Gastroesophageal sphincter (tissue), 4 donors: Measurements from ENCODE around the gene NAP1L4. TPM values are rescaled to one million over a fixed set of nuclear protein-coding genes. Genes with fewer than 3 reads are reported as not detected.
A peak's percentile ranks its signal among the peaks of the same experiment; 100 is the strongest.

ENCODE experiments used
- ATAC-seq: fragments of 150-250 bp; one replicate; pipeline ENCODE4 v1.9.1; 2016; ENCODE audit warnings: mild to moderate bottlenecking, moderate library complexity
- H3K27ac ChIP-seq, 4 donors: fragments of 200-600 bp; sonication (generic) in 3 of 4; 1 replicate in 3 of 4; 2 replicates in 1 of 4; pipeline ENCODE4 v1.5.1; 2016 to 2019
- H3K27me3 ChIP-seq: fragments of 200-600 bp; sonication (generic); one replicate; pipeline ENCODE4 v1.5.1; 2019
- H3K36me3 ChIP-seq, 2 donors: fragments of 200-600 bp; sonication (generic); one replicate each; pipeline ENCODE4 v1.5.1; 2019; ENCODE audit warnings: control low read depth in 1 of 2
- H3K4me1 ChIP-seq, 3 donors: fragments of 200-600 bp; sonication (generic); 1 replicate in 2 of 3; 2 replicates in 1 of 3; pipeline ENCODE4 v1.5.1; 2016 to 2019; ENCODE audit warnings: control low read depth in 2 of 3
- H3K4me3 ChIP-seq, 2 donors: fragments of 200-600 bp; sonication (generic); one replicate each; pipeline ENCODE4 v1.5.1; 2019; ENCODE audit warnings: mild to moderate bottlenecking in 1 of 2, moderate library complexity in 1 of 2
- H3K9me3 ChIP-seq, 3 donors: fragments of 200-600 bp; sonication (generic); one replicate each; pipeline ENCODE4 v1.5.1; 2017 to 2019; ENCODE audit warnings: control low read depth in 2 of 3
- EP300 ChIP-seq: sonication (generic); formaldehyde crosslinking; IDR thresholded peaks from one replicate; pipeline ENCODE4 v1.6.1; 2017; ENCODE audit warnings: antibody characterized with exemption, mild to moderate bottlenecking
- POLR2A ChIP-seq, 2 donors: fragments of 450-650 bp; IDR thresholded peaks; one replicate each; pipeline ENCODE4 v1.6.1; 2017; ENCODE audit warnings: antibody characterized with exemption in 2 of 2, mild to moderate bottlenecking in 2 of 2, moderate library complexity in 1 of 2
- POLR2AphosphoS5 ChIP-seq: sonication (generic); formaldehyde crosslinking; IDR thresholded peaks from one replicate; pipeline ENCODE4 v1.6.1; 2017; ENCODE audit warnings: antibody characterized with exemption
- WGBS, 2 donors: methylation state at CpG; one replicate each; pipeline ENCODE4 v1.1.5; 2018; ENCODE audit warnings: low coverage in 1 of 2; 5-methylcytosine and 5-hydroxymethylcytosine counted together
- total RNA-seq, 4 donors: library from RNA; depleted of rRNA; stranded (reverse); fragments of >200 nt; gene quantifications; one replicate each; pipeline ENCODE4 v1.1.0, GENCODE V29; 2016
- TF ChIP-seq, protein P1 (sequence below), 4 experiments: fragments of 200-600 bp in 2 of 4; fragments of 450-650 bp in 2 of 4; sonication (generic) in 1 of 4; IDR thresholded peaks; one replicate each; pipeline ENCODE4 v1.5.1; 2017 to 2019; ENCODE audit warnings: antibody characterized with exemption in 4 of 4, mild to moderate bottlenecking in 2 of 4, moderate library complexity in 2 of 4

NAP1L4 gene
- total RNA-seq, 4 donors from 2014 or later: 107 to 175 (median 137) TPM

DNA sequence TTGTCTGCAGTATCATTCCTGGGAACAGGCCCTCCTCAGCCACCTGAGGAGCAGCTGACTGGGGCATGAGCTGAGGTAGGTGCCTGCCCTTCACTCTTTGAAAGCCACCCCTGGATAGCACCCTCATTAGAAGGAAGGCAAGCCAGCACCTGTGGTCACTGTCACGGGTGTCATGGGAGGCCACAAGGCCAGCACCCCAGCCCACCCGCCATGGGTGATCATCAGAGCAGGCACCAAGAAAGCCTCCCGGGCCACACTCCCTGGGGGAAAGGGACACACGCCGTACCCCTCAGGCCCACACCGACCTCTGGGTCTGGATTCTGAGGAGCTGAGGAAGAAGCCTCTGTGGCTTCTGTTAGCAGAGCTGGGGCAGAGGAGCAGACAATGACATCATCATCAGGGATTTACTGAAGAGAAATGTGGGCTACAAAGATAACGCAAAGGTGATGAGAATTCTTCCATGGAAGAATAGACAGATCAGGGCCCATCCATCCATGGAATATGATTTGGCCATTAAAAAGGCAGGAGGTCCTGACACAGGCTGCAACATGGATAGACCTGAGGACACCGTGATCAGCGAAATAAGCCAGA lies 16.7 kb upstream of the NAP1L4 start:
- TF ChIP-seq POLR2A (IDR thresholded peaks at IDR 0.05): no peak
- Histone ChIP-seq H3K4me3 (no peak overlapping the region), H3K9me3 (no peaks in the 10 kb centered on the region), H3K27ac (no peak overlapping the region), H3K27me3 (no peaks in the 10 kb centered on the region), H3K36me3 (peaks cover 0 to 98% of the 10 kb centered on the region in 2 donors), H3K4me1 (peaks cover 0 to 7% (median 0%) of the 10 kb centered on the region in 3 donors)
- 88 to 90% methylated on average over 3 to 8 of the region's 9 CpGs for WGBS, 2 donors
- no peak for ATAC-seq

DNA sequence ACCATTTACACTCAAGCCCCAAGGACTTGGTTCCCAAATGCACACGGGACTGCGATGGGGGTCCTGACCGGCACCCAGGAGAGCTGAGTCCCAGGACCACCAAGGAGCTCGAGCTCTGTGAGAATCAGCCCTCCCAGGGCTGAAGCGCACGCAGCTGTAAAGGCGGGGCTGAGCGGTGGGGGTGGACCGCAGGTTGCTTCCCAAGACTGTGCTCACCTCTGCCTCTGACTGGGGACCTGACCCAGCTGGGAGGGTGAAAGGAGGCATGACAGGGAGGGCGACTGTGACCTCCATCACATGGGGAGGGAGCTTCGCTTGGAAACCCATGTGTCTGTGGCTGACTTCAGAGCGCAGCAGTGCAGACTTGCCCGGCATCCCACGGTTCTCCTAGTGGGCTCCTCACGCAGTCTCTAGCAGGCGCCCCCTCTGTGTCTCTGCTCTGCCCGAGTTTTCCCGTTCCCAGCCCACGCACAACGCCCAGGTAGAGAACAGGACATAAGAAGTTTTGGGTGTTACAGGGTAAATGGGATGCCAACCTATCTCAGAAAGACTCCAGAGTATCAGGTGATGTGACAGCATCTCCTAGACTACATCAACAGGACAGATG lies 15.4 kb upstream of the NAP1L4 start:
- no CpG with 5 or more reads among the region's 20 CpGs for WGBS, 2 donors
- H3K36me3 ChIP-seq: peaks cover 0 to 98% of the 10 kb centered on the region in 2 donors
- no peak for ATAC-seq

GRCh38 chr11:3006505-3007260 lies 14.6 kb upstream of the NAP1L4 start:
- Histone ChIP-seq H3K27ac (no peak overlapping the region), H3K4me1 (peaks cover 0 to 19% (median 0%) of the 10 kb centered on the region in 3 donors), H3K27me3 (no peaks in the 10 kb centered on the region), H3K36me3 (peaks cover 0 to 98% of the 10 kb centered on the region in 2 donors), H3K4me3 (no peak overlapping the region), H3K9me3 (no peaks in the 10 kb centered on the region)
- TF ChIP-seq POLR2A (IDR thresholded peaks at IDR 0.05): no peak
- no peak for TF ChIP-seq POLR2AphosphoS5
- no peak for TF ChIP-seq EP300
- TF ChIP-seq, protein P1, sequence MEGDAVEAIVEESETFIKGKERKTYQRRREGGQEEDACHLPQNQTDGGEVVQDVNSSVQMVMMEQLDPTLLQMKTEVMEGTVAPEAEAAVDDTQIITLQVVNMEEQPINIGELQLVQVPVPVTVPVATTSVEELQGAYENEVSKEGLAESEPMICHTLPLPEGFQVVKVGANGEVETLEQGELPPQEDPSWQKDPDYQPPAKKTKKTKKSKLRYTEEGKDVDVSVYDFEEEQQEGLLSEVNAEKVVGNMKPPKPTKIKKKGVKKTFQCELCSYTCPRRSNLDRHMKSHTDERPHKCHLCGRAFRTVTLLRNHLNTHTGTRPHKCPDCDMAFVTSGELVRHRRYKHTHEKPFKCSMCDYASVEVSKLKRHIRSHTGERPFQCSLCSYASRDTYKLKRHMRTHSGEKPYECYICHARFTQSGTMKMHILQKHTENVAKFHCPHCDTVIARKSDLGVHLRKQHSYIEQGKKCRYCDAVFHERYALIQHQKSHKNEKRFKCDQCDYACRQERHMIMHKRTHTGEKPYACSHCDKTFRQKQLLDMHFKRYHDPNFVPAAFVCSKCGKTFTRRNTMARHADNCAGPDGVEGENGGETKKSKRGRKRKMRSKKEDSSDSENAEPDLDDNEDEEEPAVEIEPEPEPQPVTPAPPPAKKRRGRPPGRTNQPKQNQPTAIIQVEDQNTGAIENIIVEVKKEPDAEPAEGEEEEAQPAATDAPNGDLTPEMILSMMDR (IDR thresholded peaks at IDR 0.05): no peak
- no peak for ATAC-seq
- 82% methylated on average over 6 of the region's 21 CpGs; no CpG with 5 or more reads in 1 of the 2 donors for WGBS, 2 donors

More for the DNA sequence above, 15.4 kb upstream of the NAP1L4 start:
- H3K27me3 ChIP-seq: no peaks in the 10 kb centered on the region
- no peak overlapping the region for H3K4me3 ChIP-seq
- H3K27ac ChIP-seq: no peak overlapping the region
- H3K9me3 ChIP-seq: no peaks in the 10 kb centered on the region
- TF ChIP-seq POLR2AphosphoS5 (no peak), EP300 (no peak), POLR2A (IDR thresholded peaks at IDR 0.05) (no peak)
- TF ChIP-seq, protein P1 (IDR thresholded peaks at IDR 0.05): no peak
- peaks cover 0 to 11% (median 0%) of the 10 kb centered on the region in 3 donors for H3K4me1 ChIP-seq

- peak overlapping the region in 1 of 4 donors; percentile 70 for H3K27ac ChIP-seq
- peaks cover 0 to 40% (median 8%) of the 10 kb centered on the region in 3 donors for H3K4me1 ChIP-seq
- no peak overlapping the region for H3K4me3 ChIP-seq
- no peaks in the 10 kb centered on the region for H3K9me3 ChIP-seq
- H3K27me3 ChIP-seq: no peaks in the 10 kb centered on the region
- TF ChIP-seq EP300 (no peak), POLR2A (IDR thresholded peaks at IDR 0.05) (no peak), POLR2AphosphoS5 (no peak)
- TF ChIP-seq, protein P1 (IDR thresholded peaks at IDR 0.05): no peak
- ATAC-seq: no peak
- H3K36me3 ChIP-seq: peaks cover 0 to 98% of the 10 kb centered on the region in 2 donors
- 87% methylated on average over 5 of the region's 10 CpGs; no CpG with 5 or more reads in 1 of the 2 donors for WGBS, 2 donors
Measured at GRCh38 chr11:3004481-3004880, 12.4 kb upstream of the NAP1L4 start.

GRCh38 chr11:3003396-3004231 lies 11.5 kb upstream of the NAP1L4 start:
- WGBS, 2 donors: 84% methylated on average over 5 of the region's 12 CpGs; no CpG with 5 or more reads in 1 of the 2 donors
- Histone ChIP-seq H3K4me1 (peaks cover 0 to 40% (median 8%) of the 10 kb centered on the region in 3 donors), H3K36me3 (peaks cover 0 to 92% of the 10 kb centered on the region in 2 donors), H3K27ac (no peak overlapping the region), H3K9me3 (no peaks in the 10 kb centered on the region), H3K4me3 (no peak overlapping the region), H3K27me3 (no peaks in the 10 kb centered on the region)
- TF ChIP-seq POLR2AphosphoS5 (no peak), EP300 (no peak), POLR2A (IDR thresholded peaks at IDR 0.05) (no peak)
- TF ChIP-seq, protein P1 (IDR thresholded peaks at IDR 0.05): no peak
- no peak for ATAC-seq
